Pulmonary artery endothelial cell (primary cell): Measurements from ENCODE around the gene ANKRD13D. TPM values are rescaled to one million over a fixed set of nuclear protein-coding genes. Genes with fewer than 3 reads are reported as not detected.
A peak's percentile ranks its signal among the peaks of the same experiment; 100 is the strongest.
"Not testable (repeated sequence)": the region's sequence is repeated elsewhere in the genome, so short reads cannot be mapped to it uniquely, and the experiment has no call there.

ENCODE experiments used
- DNase-seq: peaks from one replicate; pipeline ENCODE4 v3.0.0-alpha.2; 2011; ENCODE audit warnings: low read depth, low spot score
- total RNA-seq: library from RNA; depleted of rRNA; stranded (reverse); fragments of >200 nt; gene quantifications from 2 replicates; pipeline ENCODE4 v1.2.3, GENCODE V29; 2014

Gene ANKRD13D
- 27.0 and 30.1 TPM in 2 replicates for total RNA-seq

GRCh38 chr11:67289226-67289650, at the start of gene ANKRD13D:
ANKRD13D (plus strand) TSS chr11:67289303; CDS start chr11:67289461, 158 bp downstream.
- DNase-seq, result no peak

- DNase-seq, result peak; percentile 97
These were observed 49.1 kb upstream of the ANKRD13D start for GRCh38 chr11:67239783-67240575.

- peak; percentile 37 for DNase-seq
These were observed 48.3 kb upstream of the ANKRD13D start for GRCh38 chr11:67240576-67241389.

- no peak for DNase-seq
These were observed 46.6 kb upstream of the ANKRD13D start for GRCh38 chr11:67242548-67242947.

GRCh38 chr11:67243051-67243450, 46.1 kb upstream of the ANKRD13D start:
- no peak for DNase-seq

GRCh38 chr11:67245046-67245445, 44.1 kb upstream of the ANKRD13D start:
- DNase-seq, result no peak

- DNase-seq, result no peak
These were observed 41.1 kb upstream of the ANKRD13D start for GRCh38 chr11:67247946-67248550.

GRCh38 chr11:67248653-67249052, 40.5 kb upstream of the ANKRD13D start:
- no peak for DNase-seq

GRCh38 chr11:67250059-67251043, 38.8 kb upstream of the ANKRD13D start:
- no peak for DNase-seq

- DNase-seq, result no peak
These were observed 37.3 kb upstream of the ANKRD13D start for GRCh38 chr11:67251841-67252240.

- no peak for DNase-seq
These were observed 36.3 kb upstream of the ANKRD13D start for GRCh38 chr11:67252831-67253239.

- no peak for DNase-seq
These were observed 35.1 kb upstream of the ANKRD13D start for GRCh38 chr11:67253872-67254624.

GRCh38 chr11:67254798-67255197, 34.3 kb upstream of the ANKRD13D start:
- DNase-seq, result no peak

GRCh38 chr11:67255353-67255752, 33.8 kb upstream of the ANKRD13D start:
- DNase-seq, result no peak

GRCh38 chr11:67255864-67256263, 33.2 kb upstream of the ANKRD13D start:
- no peak for DNase-seq

- no peak for DNase-seq
These were observed 32.5 kb upstream of the ANKRD13D start for GRCh38 chr11:67256477-67257135.

GRCh38 chr11:67260406-67260805, 28.7 kb upstream of the ANKRD13D start:
- no peak for DNase-seq

GRCh38 chr11:67260885-67261639, 28.0 kb upstream of the ANKRD13D start:
- not testable (repeated sequence) for DNase-seq

- DNase-seq, result no peak
These were observed 27.5 kb upstream of the ANKRD13D start for GRCh38 chr11:67261640-67261945.
